Measurements from ENCODE around the gene GBX1.

DNA sequence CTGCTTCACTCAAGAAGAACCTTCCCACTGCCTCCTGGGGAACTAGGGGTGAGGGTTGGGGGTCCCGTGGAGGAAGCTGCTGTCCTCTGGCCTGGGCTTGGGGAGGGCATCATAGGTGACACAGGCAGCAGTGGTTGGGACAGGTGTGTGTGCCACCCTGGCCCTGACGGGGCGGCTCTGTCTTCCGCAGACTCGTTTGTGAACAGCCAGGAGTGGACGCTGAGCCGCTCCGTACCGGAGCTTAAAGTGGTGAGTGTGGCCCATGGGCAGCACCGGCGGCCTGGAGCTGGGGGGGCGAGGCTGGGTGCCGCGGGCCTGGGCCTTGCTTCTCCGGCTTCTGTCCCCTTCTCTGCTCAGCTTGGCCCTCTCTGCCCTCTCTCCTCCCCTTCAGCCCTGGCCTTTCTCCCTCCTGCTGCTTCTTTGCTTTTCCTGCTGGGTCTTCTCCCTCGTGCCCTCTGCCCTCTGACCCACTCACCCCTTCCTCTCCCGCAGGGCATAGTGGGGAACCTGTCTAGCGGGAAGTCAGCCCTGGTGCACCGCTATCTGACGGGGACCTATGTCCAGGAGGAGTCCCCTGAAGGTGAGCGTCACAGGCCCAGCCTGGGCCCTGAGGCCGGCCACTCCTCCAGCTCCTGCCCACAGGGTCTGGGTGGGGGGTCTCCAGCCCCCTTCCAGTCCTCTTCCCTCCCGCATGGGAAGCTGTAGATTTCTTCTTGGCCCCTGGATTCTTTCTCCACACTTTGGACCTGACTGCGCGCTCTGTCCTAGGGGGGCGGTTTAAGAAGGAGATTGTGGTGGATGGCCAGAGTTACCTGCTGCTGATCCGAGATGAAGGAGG is 50.7 kb downstream of the GBX1 start:
- TF ChIP-seq TARDBP (IDR thresholded peaks at IDR 0.05) (no peak), BHLHE40 (IDR thresholded peaks at IDR 0.05; ENCODE audit: borderline replicate concordance) (no peak), L3MBTL2 (conservative IDR thresholded peaks at IDR 0.05) (no peak), NFRKB (IDR thresholded peaks at IDR 0.05) (no peak), SP1 (IDR thresholded peaks at IDR 0.05) (no peak), ELF4 (IDR thresholded peaks at IDR 0.05) (no peak), FOXM1 (IDR thresholded peaks at IDR 0.05; ENCODE audit: borderline replicate concordance) (no peak), ZNF384 (IDR thresholded peaks at IDR 0.05) (no peak), SUZ12 (IDR thresholded peaks at IDR 0.05) (no peak), CTBP1 (IDR thresholded peaks at IDR 0.05; ENCODE audit: borderline replicate concordance) (no peak), ARNT (IDR thresholded peaks at IDR 0.05) (no peak), FOXK2 (IDR thresholded peaks at IDR 0.05) (no peak), LEF1 (IDR thresholded peaks at IDR 0.05; ENCODE audit: borderline replicate concordance) (no peak)
- TF ChIP-seq, protein P1, sequence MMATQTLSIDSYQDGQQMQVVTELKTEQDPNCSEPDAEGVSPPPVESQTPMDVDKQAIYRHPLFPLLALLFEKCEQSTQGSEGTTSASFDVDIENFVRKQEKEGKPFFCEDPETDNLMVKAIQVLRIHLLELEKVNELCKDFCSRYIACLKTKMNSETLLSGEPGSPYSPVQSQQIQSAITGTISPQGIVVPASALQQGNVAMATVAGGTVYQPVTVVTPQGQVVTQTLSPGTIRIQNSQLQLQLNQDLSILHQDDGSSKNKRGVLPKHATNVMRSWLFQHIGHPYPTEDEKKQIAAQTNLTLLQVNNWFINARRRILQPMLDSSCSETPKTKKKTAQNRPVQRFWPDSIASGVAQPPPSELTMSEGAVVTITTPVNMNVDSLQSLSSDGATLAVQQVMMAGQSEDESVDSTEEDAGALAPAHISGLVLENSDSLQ (IDR thresholded peaks at IDR 0.05), result no peak

All from HEK293T (cell line).